Activated CD4-positive, alpha-beta T cell treated with anti-CD3 and anti-CD28 coated beads for 4 hours (primary cell): ENCODE data around the gene GFRA1.
"Not testable (repeated sequence)": the region's sequence is repeated elsewhere in the genome, so short reads cannot be mapped to it uniquely, and the experiment has no call there.

ENCODE experiments used
- DNase-seq, 2 donors: peaks; one replicate each; pipeline ENCODE4 v3.0.0-alpha.2; 2020

The GFRA1 gene

GRCh38 chr10:116195039-116195438, 78.0 kb downstream of the GFRA1 start:
- no peak for DNase-seq

- DNase-seq: no peak
These were observed 78.9 kb downstream of the GFRA1 start for GRCh38 chr10:116194061-116194460.

DNA sequence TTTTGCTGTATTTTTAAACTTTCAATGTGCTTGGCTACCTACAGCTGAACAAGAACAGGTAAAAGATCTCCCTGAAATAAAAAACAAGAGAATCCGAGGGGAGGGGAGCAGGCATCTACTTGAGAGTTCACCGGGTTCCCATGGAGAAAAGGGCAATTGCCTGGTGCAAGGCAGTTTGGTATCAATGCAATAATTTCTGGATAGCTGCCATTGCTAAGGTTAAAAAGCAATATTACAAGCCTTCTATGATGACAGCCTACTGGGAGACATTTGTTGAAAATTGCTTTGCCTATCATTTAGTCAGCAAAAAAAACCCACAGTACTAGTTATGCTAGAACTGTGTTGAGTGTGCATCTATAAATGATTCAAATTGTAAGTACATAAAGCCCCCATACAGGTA, 82.1 kb downstream of the GFRA1 start:
- DNase-seq: no peak

DNA sequence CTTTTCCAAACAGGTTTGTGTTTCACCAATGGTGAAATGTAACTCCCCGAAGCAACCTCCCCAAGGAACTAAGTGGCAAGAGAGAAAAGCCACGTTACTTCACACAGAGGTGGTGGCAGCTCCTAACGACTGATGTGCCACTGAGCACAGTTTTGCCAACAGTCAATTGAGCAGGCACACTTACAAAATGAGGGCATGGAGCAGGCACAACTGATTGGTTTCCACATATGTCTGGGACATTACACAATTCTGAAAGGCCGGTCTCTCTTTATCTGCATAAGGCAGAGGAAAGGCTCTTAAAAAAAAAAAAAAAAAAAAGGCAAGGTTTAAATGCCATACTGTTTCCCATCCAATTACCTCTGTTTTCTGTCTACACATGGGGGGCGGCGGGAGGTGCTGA, 86.7 kb downstream of the GFRA1 start:
- DNase-seq: no peak

DNA sequence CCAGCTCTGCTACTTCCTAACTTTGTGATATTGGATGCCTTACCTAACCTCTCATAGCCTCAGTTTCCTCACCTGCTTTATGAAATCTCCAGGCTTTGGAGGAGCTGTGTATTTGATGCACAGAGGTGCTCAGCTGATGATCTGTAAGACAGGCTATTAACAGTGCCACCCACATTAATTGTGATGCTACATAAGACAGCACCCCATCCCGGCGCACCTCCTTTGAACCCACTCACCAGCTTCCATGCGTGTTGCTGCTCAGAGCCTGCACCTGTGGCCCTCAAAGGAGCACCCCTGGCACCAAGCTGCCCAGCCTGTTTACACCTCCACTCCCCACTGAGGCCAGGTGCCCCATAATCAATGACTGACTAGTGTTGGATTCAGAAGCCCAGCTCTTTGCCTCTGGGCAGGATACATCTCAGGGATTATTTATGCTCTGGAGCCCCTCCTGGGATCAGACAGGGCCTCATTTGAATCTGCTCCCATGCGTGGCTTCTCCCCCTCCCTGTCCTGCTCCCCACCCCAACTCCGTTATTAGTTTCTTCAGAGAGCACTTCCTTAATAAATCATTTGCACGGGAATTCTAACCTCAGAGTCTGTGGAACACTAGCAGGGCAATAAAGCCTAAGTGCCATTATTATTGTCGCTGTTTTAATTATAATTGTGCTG, 87.7 kb downstream of the GFRA1 start:
- no peak for DNase-seq

DNA sequence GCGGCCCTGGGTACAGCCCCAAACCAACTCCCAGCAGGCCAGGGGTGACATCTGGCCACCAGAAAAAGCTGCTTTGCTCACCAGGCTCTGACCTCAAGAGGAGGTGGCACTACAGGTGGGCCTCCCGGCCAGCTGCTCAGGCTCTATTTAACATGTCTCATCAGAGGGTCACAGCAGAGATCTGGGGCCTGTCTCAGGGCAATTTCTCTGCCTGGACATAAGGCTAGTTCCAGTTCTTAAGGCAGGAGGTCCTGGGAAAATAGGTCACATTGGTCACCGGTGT, 88.6 kb downstream of the GFRA1 start:
- DNase-seq: no peak

GRCh38 chr10:116183733-116184511, 89.1 kb downstream of the GFRA1 start:
- no peak for DNase-seq

DNA sequence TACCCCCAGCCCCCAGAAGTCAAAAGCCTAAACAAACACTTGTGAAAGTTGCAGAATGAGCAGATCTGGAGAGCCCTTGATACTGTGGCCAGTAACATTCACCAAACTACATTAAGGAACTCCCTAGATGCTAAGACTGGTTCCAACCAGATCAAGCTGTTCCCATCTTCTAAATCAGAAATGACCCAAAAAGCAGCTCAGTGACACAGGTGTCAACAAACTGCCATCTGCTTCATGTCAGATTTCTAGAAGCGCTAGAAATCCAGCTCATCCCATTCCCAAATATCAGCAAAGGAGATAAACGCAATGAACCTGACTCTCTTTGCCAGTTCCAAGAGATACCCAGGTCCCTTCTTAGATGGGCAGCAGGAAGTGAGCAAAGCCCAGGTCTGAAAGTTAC, 90.6 kb downstream of the GFRA1 start:
- no peak for DNase-seq

DNA sequence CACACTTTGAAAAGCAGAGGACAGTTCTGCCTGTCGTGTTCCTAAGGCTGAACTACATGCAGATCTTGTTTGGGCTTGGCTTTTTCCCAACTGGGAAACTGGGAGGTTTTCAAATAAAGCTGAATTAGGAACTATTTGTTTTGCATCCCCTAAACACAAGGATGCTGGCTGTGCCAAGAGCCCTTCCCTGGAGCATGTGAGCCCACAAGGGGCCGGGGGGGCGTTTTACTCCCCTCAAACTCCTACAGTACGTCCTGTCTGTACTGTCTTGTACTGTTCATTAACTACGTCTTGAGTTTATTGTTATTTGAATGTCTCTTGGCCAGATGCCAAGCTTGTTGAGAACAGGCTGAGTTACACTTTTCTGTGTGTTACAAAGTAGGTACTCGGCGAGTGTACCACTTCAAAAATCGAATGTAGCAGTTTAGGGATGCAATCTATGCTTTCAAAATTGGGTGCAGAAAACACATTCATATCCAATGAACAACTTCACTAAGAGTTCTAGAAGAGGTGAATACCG, 94.9 kb downstream of the GFRA1 start:
- no peak for DNase-seq

- DNase-seq: no peak
These were observed 97.8 kb downstream of the GFRA1 start for GRCh38 chr10:116175231-116175630.

DNA sequence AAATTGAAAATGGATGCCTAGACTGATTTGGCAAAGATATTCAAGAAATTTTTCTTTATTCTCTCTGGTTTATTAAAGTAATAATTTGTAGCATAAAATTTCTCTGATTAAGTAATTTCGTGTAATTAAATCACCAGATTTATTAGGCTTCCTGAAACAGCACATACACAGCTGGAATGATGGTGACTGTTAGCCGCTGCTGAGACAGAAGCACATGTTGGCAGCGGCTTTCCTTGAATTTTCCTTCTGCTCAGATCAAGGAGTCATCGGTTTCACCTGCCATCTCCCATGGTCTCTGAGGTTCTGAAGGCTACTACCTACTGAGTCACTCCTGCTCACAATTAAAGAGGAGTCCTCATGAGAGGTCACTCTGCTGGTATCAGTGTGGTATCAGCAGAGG, 101.5 kb downstream of the GFRA1 start:
- no peak for DNase-seq

GRCh38 chr10:116170815-116171250, 102.2 kb downstream of the GFRA1 start:
- DNase-seq: no peak

GRCh38 chr10:116169782-116170445, 103.1 kb downstream of the GFRA1 start:
- DNase-seq: no peak

DNA sequence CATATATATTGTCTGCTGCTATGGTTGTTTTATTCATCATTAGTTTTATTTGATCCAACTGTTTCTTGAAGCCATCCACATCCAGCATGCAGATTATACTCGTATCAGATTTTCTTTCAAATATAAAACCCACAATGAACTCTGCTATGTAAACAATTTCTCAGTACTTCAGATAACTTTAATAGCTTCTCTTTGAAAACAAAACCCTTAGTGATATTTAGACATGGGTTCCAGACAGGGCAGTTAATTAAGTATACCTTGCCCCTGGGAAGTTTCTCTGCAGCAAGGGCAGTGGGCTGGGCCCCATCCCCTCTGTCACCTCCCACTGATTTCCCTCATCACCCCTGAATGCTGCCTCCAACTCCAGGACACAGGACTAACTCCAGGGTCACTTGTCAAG, 104.3 kb downstream of the GFRA1 start:
- DNase-seq: no peak

DNA sequence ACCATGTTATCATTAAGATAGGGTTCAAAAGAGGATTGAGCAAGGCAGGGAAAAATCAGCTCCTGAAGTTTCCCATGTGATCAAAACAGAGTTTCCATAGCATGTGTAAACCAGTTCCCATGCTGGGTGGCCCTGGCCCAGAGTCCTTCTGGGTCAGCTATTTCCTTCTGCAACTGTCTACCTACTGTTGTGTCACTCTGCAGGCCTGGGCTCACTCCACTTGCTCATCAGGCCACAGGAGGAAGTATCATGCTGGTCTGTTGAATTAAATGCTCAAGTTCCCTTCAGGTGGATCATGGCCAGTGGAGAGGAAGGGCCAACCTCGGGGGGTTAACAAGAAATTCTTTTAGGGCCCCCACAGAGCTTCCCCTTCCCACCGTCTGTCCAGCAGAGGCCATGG, 104.7 kb downstream of the GFRA1 start:
- DNase-seq: no peak

DNA sequence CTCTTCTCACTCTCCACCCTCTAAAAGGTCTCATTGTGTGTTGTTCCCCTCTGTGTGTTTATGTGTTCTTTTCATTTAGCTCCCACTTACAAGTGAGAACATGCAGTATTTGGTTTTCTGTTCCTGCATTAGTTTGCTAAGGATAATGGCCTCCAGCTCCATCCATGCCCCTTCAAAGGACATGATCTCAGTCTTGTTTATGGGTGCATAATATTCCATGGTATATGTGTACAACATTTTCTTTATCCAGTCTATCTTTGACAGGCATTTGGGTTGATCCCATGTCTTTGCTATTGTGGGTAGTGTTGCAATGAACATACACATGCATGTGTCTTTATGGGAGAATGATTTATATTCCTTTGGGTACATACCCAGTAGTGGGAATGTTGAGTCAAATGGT, 107.1 kb downstream of the GFRA1 start:
- not testable (repeated sequence) for DNase-seq

- no peak for DNase-seq
These were observed 108.7 kb downstream of the GFRA1 start for GRCh38 chr10:116164291-116164690.

GRCh38 chr10:116163333-116164131, 109.5 kb downstream of the GFRA1 start:
- no peak for DNase-seq

DNA sequence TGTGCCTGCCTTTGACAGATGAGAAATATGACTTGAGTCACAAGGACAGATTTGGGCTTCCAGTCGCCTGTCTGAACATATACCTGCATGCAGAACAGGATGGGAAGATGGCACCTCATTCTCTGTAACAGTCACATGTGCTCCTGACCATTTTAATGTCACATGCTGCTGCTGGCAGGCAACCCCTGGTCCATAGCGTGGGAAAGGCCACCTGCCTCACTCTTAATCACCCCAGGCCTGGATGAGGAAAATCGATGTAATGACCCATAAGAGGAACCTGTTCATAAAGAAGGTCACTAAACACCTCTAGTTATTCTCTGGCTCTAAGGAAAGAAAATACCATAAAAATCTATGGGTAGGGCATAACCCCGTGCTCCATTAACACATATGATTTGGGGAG, 110.2 kb downstream of the GFRA1 start:
- no peak for DNase-seq

GRCh38 chr10:116160271-116160670, 112.7 kb downstream of the GFRA1 start:
- no peak for DNase-seq

- no peak for DNase-seq
These were observed 113.8 kb downstream of the GFRA1 start for GRCh38 chr10:116159197-116159596.

- no peak for DNase-seq
These were observed 115.0 kb downstream of the GFRA1 start for GRCh38 chr10:116158036-116158435.

DNA sequence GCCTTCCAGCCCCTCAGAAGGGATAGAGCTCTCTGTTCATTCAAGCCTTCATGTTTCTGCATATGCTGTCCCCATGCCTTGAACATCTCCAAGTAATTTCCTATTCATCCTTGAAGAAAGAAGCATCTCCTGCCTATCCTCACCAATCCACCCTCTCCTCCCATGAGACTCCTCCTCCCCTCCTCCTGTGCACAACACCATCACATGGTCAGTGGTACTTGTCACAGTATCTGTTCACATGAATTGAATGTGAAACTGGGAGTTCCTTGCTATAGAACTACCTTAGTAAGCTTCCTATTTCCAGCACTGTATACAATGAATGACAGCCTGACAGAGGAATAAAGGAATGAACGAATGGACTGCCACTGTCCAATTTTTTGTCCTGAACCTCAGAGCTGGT, 115.5 kb downstream of the GFRA1 start:
- DNase-seq: no peak
